Activated CD8-positive, alpha-beta T cell treated with anti-CD3 and anti-CD28 coated beads for 36 hours (primary cell): ENCODE measurements around the gene DAB2IP. TPM values are rescaled to one million over a fixed set of nuclear protein-coding genes. Genes with fewer than 3 reads are reported as not detected.

Source experiments
- ATAC-seq: fragments of 200-7000 bp; cut with Tn5 transposase; one replicate; pipeline ENCODE4 v1.10.0; 2021; ENCODE audit warnings: mild to moderate bottlenecking, moderate library complexity
- CTCF ChIA-PET: fragments of 350-600 bp; sonication (Branson Sonifier 250); formaldehyde crosslinking; loops from one replicate; lab custom pipeline; 2021; ENCODE audit warnings: antibody characterized with exemption; lab: Charles Lee
- POLR2A ChIA-PET: fragments of 350-600 bp; sonication (Branson Sonifier 250); formaldehyde crosslinking; loops from one replicate; lab custom pipeline; 2021; ENCODE audit warnings: antibody characterized with exemption; lab: Charles Lee
- DNase-seq: peaks from one replicate; pipeline ENCODE4 v3.0.0-alpha.2; 2020
- H3K27ac Mint-ChIP-seq: one replicate; pipeline ENCODE4 v1.8.0; 2021; ENCODE audit warnings: mild to moderate bottlenecking, mixed read lengths
- H3K27me3 Mint-ChIP-seq: one replicate; pipeline ENCODE4 v1.8.0; 2021; ENCODE audit warnings: mixed read lengths
- H3K36me3 Mint-ChIP-seq: one replicate; pipeline ENCODE4 v1.8.0; 2021; ENCODE audit warnings: low read depth, mixed read lengths
- H3K4me1 Mint-ChIP-seq: one replicate; pipeline ENCODE4 v1.8.0; 2021; ENCODE audit warnings: low read depth, mixed read lengths
- H3K4me3 Mint-ChIP-seq: one replicate; pipeline ENCODE4 v1.8.0; 2021; ENCODE audit warnings: mild to moderate bottlenecking, moderate library complexity, mixed read lengths
- H3K9me3 Mint-ChIP-seq: one replicate; pipeline ENCODE4 v1.8.0; 2021; ENCODE audit warnings: mixed read lengths
- intact Hi-C: fragments of 100-400 bp; cut with micrococcal nuclease; formaldehyde crosslinking; loops from one replicate; pipeline ENCODE4 v1.10.0; 2022
- total RNA-seq, 2 experiments: library from RNA; stranded (reverse); gene quantifications; one replicate each; pipeline ENCODE4 v1.2.3, GENCODE V29; 2021
- TF ChIP-seq, protein P1 (sequence below): fragments of 200-600 bp; IDR thresholded peaks from one replicate; pipeline ENCODE4 v1.8.0; 2022; ENCODE audit warnings: antibody characterized with exemption, mild to moderate bottlenecking

The DAB2IP gene
- total RNA-seq, 2 experiments from 2014 or later = 0.54 to 1.5 TPM

DNA sequence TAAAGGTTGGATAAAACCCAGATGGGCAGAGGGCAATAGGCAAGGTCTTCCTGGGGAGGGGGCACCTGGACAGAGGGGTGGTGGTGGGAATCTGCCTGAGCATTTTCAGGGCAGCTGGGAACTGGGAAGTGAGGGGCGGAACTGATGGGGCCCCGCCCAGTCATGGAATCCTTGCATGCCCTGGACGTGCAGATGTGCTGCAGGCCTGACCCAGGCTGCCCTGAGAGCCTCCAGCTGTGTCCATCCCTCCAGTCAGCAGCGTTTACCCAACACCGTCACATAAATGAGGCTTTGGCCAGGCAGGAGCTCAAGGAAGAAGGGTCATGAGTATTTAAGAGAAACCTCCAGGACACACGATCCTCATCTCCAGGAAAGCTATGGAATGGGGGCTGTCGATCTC is 70.3 kb downstream of the DAB2IP start:
- intact Hi-C loops = no loop called here
- POLR2A ChIA-PET = no interaction called here
- CTCF ChIA-PET = no interaction called here
- Mint-ChIP-seq H3K36me3 (no peaks in the 10 kb centered on the region), H3K27ac (no peak overlapping the region), H3K27me3 (no peaks in the 10 kb centered on the region), H3K4me3 (no peak overlapping the region), H3K9me3 (no peaks in the 10 kb centered on the region), H3K4me1 (no peaks in the 10 kb centered on the region)
- TF ChIP-seq, protein P1, sequence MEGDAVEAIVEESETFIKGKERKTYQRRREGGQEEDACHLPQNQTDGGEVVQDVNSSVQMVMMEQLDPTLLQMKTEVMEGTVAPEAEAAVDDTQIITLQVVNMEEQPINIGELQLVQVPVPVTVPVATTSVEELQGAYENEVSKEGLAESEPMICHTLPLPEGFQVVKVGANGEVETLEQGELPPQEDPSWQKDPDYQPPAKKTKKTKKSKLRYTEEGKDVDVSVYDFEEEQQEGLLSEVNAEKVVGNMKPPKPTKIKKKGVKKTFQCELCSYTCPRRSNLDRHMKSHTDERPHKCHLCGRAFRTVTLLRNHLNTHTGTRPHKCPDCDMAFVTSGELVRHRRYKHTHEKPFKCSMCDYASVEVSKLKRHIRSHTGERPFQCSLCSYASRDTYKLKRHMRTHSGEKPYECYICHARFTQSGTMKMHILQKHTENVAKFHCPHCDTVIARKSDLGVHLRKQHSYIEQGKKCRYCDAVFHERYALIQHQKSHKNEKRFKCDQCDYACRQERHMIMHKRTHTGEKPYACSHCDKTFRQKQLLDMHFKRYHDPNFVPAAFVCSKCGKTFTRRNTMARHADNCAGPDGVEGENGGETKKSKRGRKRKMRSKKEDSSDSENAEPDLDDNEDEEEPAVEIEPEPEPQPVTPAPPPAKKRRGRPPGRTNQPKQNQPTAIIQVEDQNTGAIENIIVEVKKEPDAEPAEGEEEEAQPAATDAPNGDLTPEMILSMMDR = no peak
- ATAC-seq (no peak), DNase-seq (no peak)

DNA sequence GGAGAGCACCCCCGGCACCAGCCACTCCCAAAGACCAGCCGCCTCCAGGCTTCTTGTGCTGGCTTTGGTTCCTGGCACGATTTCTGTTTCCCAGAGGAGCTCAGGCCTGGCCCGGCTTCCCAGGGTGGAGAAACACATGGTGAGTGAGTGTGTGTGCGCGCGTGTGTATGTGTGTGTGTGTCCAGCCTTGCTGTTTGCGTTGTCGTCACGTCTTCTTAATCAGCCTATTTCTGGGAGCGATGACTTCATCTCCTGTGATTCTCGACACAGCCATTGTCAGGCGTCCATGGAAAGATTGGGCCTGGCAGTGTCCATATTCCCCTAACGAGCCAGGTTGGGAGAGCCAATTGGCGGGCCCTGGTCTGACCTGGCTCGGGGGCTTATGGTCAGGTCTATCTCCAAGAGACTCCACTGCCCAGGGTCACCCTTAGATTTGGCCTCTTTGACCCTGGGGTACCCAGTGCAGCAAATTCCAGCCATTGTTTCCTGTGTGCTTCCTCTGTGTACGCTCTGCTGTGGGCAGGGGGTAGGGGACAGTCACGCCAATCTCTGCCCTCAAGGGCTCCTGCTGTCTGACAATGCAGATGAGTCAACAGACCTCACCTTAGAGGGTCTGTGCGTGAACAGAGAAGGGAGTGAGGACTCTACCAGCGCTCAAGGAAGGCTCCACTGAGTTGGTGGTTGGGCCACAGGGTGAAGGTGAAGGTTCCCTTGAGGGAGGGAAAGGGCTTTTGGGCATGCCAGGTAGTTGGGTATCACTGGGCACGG is 73.8 kb downstream of the DAB2IP start:
- Mint-ChIP-seq H3K9me3 (no peaks in the 10 kb centered on the region), H3K27ac (no peak overlapping the region), H3K4me1 (no peaks in the 10 kb centered on the region), H3K27me3 (no peaks in the 10 kb centered on the region), H3K36me3 (no peaks in the 10 kb centered on the region), H3K4me3 (no peak overlapping the region)
- POLR2A ChIA-PET = no interaction called here
- CTCF ChIA-PET = no interaction called here
- intact Hi-C loops = no loop called here
- ATAC-seq (no peak), DNase-seq (no peak)
- TF ChIP-seq, protein P1 = no peak

DNA sequence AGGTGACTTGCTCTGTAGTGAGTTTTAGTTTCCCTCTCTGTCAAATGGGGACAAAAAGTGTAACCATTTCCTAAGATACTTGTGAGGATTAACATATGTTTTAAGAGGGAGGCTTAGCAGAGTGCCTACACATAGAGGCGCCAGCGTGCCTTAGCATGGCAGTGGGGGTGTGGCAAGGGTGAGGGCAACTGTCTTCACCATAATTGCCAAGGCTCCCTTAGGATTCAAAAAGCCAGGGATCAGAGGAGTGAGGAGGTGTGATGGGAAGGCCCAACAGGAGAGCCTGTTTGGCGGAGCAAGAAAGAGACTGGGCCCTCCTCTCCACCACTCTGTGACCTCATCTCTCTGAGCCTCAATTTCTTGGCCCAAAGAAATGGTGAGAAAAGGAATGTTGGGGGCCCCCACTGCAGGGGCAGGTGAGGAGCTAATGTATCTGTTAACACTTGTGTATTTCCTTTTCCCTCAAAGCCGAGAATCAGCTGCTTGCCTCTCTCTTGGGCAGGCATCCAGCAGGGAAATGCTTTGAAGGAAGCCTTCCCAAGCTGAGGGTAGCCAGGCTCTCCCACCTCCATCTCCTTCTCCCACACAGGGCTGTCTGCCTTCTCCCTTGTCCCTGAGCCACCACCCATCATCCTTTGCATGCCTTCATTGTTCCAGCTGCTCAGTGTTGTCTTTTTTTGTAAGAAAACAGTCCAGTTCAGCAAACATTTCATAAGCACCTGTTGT is 76.0 kb downstream of the DAB2IP start:
- H3K36me3 Mint-ChIP-seq = no peaks in the 10 kb centered on the region
- POLR2A ChIA-PET = no interaction called here
- CTCF ChIA-PET = interaction anchor here (1.0 kb wide), 1 partner anchor 9 kb away, joined by 3 read pairs; no protein-coding TSS in a partner anchor
- H3K9me3 Mint-ChIP-seq = no peaks in the 10 kb centered on the region
- no peak for ATAC-seq
- intact Hi-C loops = no loop called here
- H3K27me3 Mint-ChIP-seq = peaks cover 2% of the 10 kb centered on the region
- H3K27ac Mint-ChIP-seq = no peak overlapping the region
- no peak for DNase-seq
- no peak overlapping the region for H3K4me3 Mint-ChIP-seq
- peaks cover 4% of the 10 kb centered on the region for H3K4me1 Mint-ChIP-seq
- TF ChIP-seq, protein P1 = no peak

DNA sequence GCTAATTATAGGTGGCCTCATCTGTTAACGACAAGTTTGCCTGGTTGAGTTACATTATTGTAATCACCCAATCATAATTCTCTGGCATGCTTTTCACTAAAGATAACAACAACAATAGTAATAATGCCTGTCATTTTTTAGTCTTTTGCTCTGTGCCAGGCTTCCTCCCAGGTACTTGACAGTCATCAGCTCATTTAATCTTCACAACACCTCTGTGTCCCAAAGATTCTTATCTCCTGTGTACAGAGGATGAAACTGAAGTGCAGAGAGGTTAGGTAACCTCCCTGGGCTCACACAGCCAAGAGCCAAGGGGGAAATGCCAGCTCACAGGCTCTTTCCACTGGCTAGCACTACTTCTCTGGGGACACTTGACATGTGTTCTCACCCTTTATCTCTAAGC is 77.5 kb downstream of the DAB2IP start:
- TF ChIP-seq, protein P1 = no peak
- H3K36me3 Mint-ChIP-seq = no peaks in the 10 kb centered on the region
- H3K27me3 Mint-ChIP-seq = peaks cover 2% of the 10 kb centered on the region
- ATAC-seq (no peak), DNase-seq (no peak)
- no peak overlapping the region for H3K4me3 Mint-ChIP-seq
- H3K27ac Mint-ChIP-seq = no peak overlapping the region
- ChIA-PET CTCF (no interaction called here), POLR2A (no interaction called here)
- intact Hi-C loops = no loop called here
- no peaks in the 10 kb centered on the region for H3K9me3 Mint-ChIP-seq
- H3K4me1 Mint-ChIP-seq = peaks cover 11% of the 10 kb centered on the region
